ENCODE data around the gene ARHGEF11. TPM values are rescaled to one million over a fixed set of nuclear protein-coding genes. Genes with fewer than 3 reads are reported as not detected.

Gene ARHGEF11
- total and polyA plus RNA-seq, 9 of the 15 experiments (the other 6 are each of a cell fraction or from before 2014, with no cell fraction given): 0.14 to 15.5 (median 9.0) TPM

- TF ChIP-seq HOXB6 (CRISPR knock-in tag; IDR thresholded peaks at IDR 0.05; ENCODE audit: borderline replicate concordance): no peak
- TF ChIP-seq BCLAF1 (IDR thresholded peaks at IDR 0.05; ENCODE audit: borderline replicate concordance in 1 of 2, control insufficient read depth in 1 of 2, low read depth in 2 of 2, low read length in 1 of 2): no peak
- no peak for TF ChIP-seq SP2 (IDR thresholded peaks at IDR 0.05; ENCODE audit: extremely low read depth, low read depth, low read length, poor library complexity, severe bottlenecking)
- no peak for TF ChIP-seq NR4A1 (CRISPR knock-in tag; IDR thresholded peaks at IDR 0.05)
- TF ChIP-seq NR4A1 (tag; IDR thresholded peaks at IDR 0.05): no peak
- no peak for TF ChIP-seq ESRRB (CRISPR knock-in tag; IDR thresholded peaks at IDR 0.05; ENCODE audit: borderline replicate concordance)
- TF ChIP-seq ZNF311 (CRISPR knock-in tag; IDR thresholded peaks at IDR 0.05): no peak
- TF ChIP-seq ARNT (IDR thresholded peaks at IDR 0.05): no peak
- no peak for TF ChIP-seq ZNF695 (CRISPR knock-in tag; IDR thresholded peaks at IDR 0.05)
- TF ChIP-seq PRMT5 (CRISPR knock-in tag; IDR thresholded peaks at IDR 0.05): no peak
- no peak for TF ChIP-seq JUN (IDR thresholded peaks at IDR 0.05; ENCODE audit: borderline replicate concordance, low read depth, low read length)
- TF ChIP-seq JUN (CRISPR knock-in tag; IDR thresholded peaks at IDR 0.05; ENCODE audit: borderline replicate concordance): no peak
- no peak for TF ChIP-seq JUNB (CRISPR knock-in tag; conservative IDR thresholded peaks at IDR 0.05)
- no peak for TF ChIP-seq ZNF239 (CRISPR knock-in tag; IDR thresholded peaks at IDR 0.05)
- peak in 1 of 2 experiments; percentile 94; a peak in 2 of 4 replicates for TF ChIP-seq ZNF639 (CRISPR knock-in tag; conservative IDR thresholded peaks at IDR 0.05 in 1 of 2, IDR thresholded peaks at IDR 0.05 in 1 of 2)
- no peak for TF ChIP-seq BRD9 (IDR thresholded peaks at IDR 0.05; ENCODE audit: low read depth, partially characterized antibody)
- no peak for TF ChIP-seq MAFF (IDR thresholded peaks at IDR 0.05; ENCODE audit: low read length)
- TF ChIP-seq SMARCB1 (IDR thresholded peaks at IDR 0.05; ENCODE audit: insufficient read length, low read depth): no peak
- TF ChIP-seq CHCHD3 (CRISPR knock-in tag; IDR thresholded peaks at IDR 0.05): no peak
- TF ChIP-seq ZSCAN29 (IDR thresholded peaks at IDR 0.05): 0 out of 2 replicates have a peak, but pooled peaks have one; percentile 44
- no peak for TF ChIP-seq TFE3 (CRISPR knock-in tag; IDR thresholded peaks at IDR 0.05)
- TF ChIP-seq ZNF644 (tag; IDR thresholded peaks at IDR 0.05; ENCODE audit: low read depth): no peak
These were observed at the start of gene ARHGEF11 (continued) for GRCh38 chr1:157045250-157046218.

Data from K562 (cell line).